HL-60 (cell line): ENCODE data around the gene CNOT3.

Experiments
- DNase-seq, 2 experiments: peaks; one replicate each; pipeline ENCODE4 v3.0.0-alpha.2; 2010 to 2020; ENCODE audit warnings: low read depth in 1 of 2, low spot score in 1 of 2
- H3K27ac ChIP-seq: fragments of 250-450 bp; sonication (Bioruptor Pico); replicated peaks from 2 replicates; pipeline ENCODE4 v1.5.1; 2020; ENCODE audit warnings: mild to moderate bottlenecking, moderate library complexity
- H3K27me3 ChIP-seq: fragments of 250-450 bp; sonication (Bioruptor Pico); 2 replicates; pipeline ENCODE4 v1.5.1; 2021; ENCODE audit warnings: mild to moderate bottlenecking, moderate library complexity; ENCODE audit not compliant: insufficient read depth, poor library complexity, severe bottlenecking
- H3K4me3 ChIP-seq: replicated peaks from 2 replicates; pipeline ENCODE4 v1.5.1; 2011; ENCODE audit warnings: mild to moderate bottlenecking, control low read depth, low read length; ENCODE audit not compliant: insufficient read depth
- CTCF ChIP-seq: IDR thresholded peaks from one replicate; pipeline ENCODE4 v1.5.1; 2011; ENCODE audit warnings: low read length, control low read depth, inconsistent platforms; ENCODE audit not compliant: insufficient read depth
- GABPA ChIP-seq: IDR thresholded peaks from 2 replicates; pipeline ENCODE4 v1.6.1; 2012; ENCODE audit warnings: low read depth
- POLR2AphosphoS5 ChIP-seq: IDR thresholded peaks from 2 replicates; pipeline ENCODE4 v1.6.1; 2012; ENCODE audit warnings: low read depth
- SPI1 ChIP-seq: IDR thresholded peaks from 2 replicates; pipeline ENCODE4 v1.6.1; 2012; ENCODE audit warnings: low read depth, mild to moderate bottlenecking, borderline replicate concordance
- TF ChIP-seq, protein P1 (sequence below): IDR thresholded peaks from 2 replicates; pipeline ENCODE4 v1.6.1; 2012; ENCODE audit warnings: low read depth; ENCODE audit not compliant: insufficient replicate concordance

Gene CNOT3

DNA sequence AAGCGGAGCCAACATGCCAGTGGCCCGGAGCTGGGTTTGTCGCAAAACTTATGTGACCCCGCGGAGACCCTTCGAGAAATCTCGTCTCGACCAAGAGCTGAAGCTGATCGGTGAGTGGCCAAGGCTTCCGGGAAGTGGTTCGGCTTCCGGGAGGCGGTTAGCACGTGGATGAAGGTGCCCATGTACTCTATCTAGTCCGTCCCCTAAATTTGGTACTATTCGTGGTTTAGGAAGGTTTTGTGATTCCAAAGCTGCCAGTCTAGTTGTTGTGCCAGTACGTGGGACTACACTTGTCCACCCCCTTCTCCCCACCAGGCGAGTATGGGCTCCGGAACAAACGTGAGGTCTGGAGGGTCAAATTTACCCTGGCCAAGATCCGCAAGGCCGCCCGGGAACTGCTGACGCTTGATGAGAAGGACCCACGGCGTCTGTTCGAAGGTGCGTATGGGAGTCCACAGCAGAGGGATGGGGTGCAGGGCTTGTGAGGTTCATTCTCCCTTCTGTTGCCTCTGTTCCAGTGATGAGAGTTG is 63.7 kb downstream of the CNOT3 start:
- TF ChIP-seq GABPA, result no peak
- TF ChIP-seq SPI1, result no peak
- TF ChIP-seq POLR2AphosphoS5, result no peak
- TF ChIP-seq CTCF, result no peak
- TF ChIP-seq, protein P1, sequence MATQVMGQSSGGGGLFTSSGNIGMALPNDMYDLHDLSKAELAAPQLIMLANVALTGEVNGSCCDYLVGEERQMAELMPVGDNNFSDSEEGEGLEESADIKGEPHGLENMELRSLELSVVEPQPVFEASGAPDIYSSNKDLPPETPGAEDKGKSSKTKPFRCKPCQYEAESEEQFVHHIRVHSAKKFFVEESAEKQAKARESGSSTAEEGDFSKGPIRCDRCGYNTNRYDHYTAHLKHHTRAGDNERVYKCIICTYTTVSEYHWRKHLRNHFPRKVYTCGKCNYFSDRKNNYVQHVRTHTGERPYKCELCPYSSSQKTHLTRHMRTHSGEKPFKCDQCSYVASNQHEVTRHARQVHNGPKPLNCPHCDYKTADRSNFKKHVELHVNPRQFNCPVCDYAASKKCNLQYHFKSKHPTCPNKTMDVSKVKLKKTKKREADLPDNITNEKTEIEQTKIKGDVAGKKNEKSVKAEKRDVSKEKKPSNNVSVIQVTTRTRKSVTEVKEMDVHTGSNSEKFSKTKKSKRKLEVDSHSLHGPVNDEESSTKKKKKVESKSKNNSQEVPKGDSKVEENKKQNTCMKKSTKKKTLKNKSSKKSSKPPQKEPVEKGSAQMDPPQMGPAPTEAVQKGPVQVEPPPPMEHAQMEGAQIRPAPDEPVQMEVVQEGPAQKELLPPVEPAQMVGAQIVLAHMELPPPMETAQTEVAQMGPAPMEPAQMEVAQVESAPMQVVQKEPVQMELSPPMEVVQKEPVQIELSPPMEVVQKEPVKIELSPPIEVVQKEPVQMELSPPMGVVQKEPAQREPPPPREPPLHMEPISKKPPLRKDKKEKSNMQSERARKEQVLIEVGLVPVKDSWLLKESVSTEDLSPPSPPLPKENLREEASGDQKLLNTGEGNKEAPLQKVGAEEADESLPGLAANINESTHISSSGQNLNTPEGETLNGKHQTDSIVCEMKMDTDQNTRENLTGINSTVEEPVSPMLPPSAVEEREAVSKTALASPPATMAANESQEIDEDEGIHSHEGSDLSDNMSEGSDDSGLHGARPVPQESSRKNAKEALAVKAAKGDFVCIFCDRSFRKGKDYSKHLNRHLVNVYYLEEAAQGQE, result no peak
- Histone ChIP-seq H3K27ac (peak overlapping the region; percentile 89), H3K27me3 (no peaks in the 10 kb centered on the region), H3K4me3 (peak overlapping the region; percentile 77)
- DNase-seq, result no peak

DNA sequence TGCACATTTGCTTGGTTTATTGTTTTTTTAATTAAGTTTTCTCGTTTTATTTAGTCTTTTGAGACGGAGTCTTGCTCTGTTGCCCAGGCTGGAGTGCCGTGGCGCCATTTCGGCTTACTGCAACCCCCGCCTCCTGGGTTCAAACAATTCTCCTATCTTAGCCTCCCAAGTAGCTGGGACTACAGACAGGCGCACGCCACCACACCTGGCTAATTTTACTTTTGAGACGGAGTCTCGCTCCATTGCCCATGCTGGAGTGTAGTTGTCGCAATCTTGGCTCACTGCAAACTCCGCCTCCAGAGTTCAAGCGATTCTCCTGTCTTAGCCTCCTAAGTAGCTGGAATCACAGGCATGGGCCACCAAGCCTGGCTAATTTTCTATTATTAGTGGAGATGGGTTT is 64.4 kb downstream of the CNOT3 start:
- Histone ChIP-seq H3K27ac (peak overlapping the region; percentile 89), H3K4me3 (peak overlapping the region; percentile 77), H3K27me3 (no peaks in the 10 kb centered on the region)
- TF ChIP-seq, protein P1, result no peak
- no peak for TF ChIP-seq SPI1
- TF ChIP-seq POLR2AphosphoS5, result no peak
- no peak for TF ChIP-seq GABPA
- no peak for TF ChIP-seq CTCF
- DNase-seq, result no peak

DNA sequence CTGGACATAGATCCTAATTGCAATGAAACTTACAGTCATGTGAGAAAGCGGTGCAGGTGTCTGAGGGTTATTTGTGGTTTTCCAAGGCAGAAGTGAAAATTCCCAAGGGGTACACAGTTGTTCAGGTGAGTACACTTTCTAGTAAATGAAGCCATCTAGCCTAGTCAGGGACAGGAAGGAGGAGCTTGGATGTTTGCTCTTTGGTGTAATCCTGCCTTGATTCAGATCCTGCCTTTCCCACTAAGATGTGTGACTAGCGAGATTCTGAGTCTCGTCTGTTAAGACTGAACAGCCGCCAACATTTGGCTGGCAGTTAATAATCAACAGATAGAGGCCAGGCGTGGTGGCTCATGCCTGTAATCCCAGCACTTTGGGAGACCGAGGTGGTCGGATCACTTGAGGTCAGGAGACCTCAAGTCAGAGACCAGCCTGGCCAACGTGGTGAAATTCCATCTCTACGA is 65.6 kb downstream of the CNOT3 start:
- no peaks in the 10 kb centered on the region for H3K27me3 ChIP-seq
- no peak for DNase-seq
- H3K4me3 ChIP-seq, result peak overlapping the region; percentile 77
- TF ChIP-seq GABPA (no peak), POLR2AphosphoS5 (no peak), SPI1 (no peak)
- TF ChIP-seq, protein P1, result no peak
- no peak overlapping the region; the same call in 1 of the 2 replicates for H3K27ac ChIP-seq
